DND-41 (cell line): ENCODE measurements around the gene S1PR1.

Experiments
- EZH2 ChIP-seq: IDR thresholded peaks from 3 replicates; pipeline ENCODE4 v1.6.1; 2012; ENCODE audit warnings: borderline replicate concordance, low read depth, mild to moderate bottlenecking, moderate library complexity, low read length, inconsistent platforms; ENCODE audit not compliant: severe bottlenecking
- TF ChIP-seq, protein P1 (sequence below): IDR thresholded peaks from 2 replicates; pipeline ENCODE4 v1.5.1; 2012; ENCODE audit warnings: borderline replicate concordance, low read length, moderate library complexity, mild to moderate bottlenecking; ENCODE audit not compliant: poor library complexity, severe bottlenecking; ENCODE audit errors: extremely low read depth

DNA sequence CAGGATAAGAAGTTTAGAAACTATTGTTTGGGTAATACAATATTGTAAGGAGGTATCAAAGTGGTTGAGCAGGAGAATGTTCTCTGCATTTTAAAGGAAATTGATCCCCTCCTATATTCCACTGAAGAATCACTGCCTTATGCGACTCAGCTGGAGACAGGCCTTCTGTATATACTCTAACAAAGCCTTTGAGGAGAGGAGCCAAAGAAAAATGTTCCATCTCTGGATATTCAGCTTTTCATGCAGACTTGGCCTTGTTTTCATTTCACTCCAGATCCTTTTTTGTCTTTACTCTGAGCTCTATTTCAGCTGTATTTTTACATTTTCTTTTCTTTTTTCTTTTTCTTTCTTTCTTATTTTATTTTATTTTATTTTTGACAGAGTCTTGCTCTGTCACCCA is 42.1 kb upstream of the S1PR1 start:
- TF ChIP-seq EZH2, result no peak
- TF ChIP-seq, protein P1, sequence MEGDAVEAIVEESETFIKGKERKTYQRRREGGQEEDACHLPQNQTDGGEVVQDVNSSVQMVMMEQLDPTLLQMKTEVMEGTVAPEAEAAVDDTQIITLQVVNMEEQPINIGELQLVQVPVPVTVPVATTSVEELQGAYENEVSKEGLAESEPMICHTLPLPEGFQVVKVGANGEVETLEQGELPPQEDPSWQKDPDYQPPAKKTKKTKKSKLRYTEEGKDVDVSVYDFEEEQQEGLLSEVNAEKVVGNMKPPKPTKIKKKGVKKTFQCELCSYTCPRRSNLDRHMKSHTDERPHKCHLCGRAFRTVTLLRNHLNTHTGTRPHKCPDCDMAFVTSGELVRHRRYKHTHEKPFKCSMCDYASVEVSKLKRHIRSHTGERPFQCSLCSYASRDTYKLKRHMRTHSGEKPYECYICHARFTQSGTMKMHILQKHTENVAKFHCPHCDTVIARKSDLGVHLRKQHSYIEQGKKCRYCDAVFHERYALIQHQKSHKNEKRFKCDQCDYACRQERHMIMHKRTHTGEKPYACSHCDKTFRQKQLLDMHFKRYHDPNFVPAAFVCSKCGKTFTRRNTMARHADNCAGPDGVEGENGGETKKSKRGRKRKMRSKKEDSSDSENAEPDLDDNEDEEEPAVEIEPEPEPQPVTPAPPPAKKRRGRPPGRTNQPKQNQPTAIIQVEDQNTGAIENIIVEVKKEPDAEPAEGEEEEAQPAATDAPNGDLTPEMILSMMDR, result no peak
